ENCODE results near the gene CUX1.

Gene CUX1

DNA sequence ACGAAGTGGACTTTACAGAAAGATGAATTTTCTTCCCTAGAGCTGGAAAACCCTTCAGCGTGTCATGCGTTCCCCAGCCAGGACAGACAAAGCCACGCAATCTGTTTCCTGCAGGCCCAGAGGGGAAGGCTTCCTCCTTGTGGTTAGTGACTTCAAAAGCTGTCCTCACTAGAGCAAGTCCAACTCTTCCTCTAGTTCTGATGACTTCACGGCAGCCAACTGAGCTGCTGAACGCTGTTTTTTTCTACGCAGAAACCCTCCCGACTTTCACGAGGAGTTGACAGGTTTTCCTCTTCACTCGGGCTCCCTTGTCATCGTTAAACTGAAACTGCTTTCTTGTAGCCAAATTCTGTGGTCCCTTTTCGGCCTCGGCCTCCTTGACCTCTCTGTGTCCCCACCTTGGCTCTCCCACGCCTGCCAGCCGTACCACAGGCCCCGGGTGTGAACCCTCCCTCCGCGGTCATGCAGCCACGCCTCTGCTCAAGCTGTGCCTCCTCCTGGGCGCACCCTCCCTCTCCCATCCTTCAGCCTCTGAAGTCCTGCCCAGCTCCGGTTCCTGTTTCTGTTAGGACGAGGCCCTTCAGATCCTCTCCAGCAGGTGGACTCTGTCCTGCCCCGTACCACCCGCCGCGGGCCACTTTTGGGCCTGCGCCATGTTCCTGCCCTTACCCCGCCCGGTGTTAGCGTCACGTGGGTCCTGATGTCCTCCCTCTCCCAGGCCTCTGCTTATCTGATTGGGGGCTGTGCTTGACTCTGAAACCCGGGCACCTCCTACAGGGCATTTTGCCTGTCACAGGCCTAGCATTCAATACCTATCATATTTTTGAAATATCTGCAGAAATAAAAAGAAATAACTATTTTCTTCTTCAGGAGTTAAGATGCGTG, 39.3 kb downstream of the CUX1 start:
- DNase-seq (peak; percentile 72 to 78 (median 77)), ATAC-seq (replicated peaks) (peak; percentile 90)
- peak overlapping the region; percentile 87 to 95 for H3K4me3 Mint-ChIP-seq
- no peaks in the 10 kb centered on the region for H3K9me3 Mint-ChIP-seq
- peaks cover 8% of the 10 kb centered on the region for H3K36me3 Mint-ChIP-seq (ENCODE audit: insufficient read depth)
- peaks cover 17 to 41% of the 10 kb centered on the region in 2 donors for H3K4me1 Mint-ChIP-seq (ENCODE audit: low read depth in 2 of 2)
- H3K27ac Mint-ChIP-seq = peak overlapping the region; percentile 87 to 98
- H3K27me3 Mint-ChIP-seq = no peaks in the 10 kb centered on the region

- no peaks in the 10 kb centered on the region for H3K9me3 Mint-ChIP-seq
- peak overlapping the region; percentile 87 to 98 for H3K27ac Mint-ChIP-seq
- no peak for DNase-seq
- H3K27me3 Mint-ChIP-seq = no peaks in the 10 kb centered on the region
- peaks cover 8% of the 10 kb centered on the region for H3K36me3 Mint-ChIP-seq (ENCODE audit: insufficient read depth)
- H3K4me3 Mint-ChIP-seq = peak overlapping the region; percentile 87 to 95
- ATAC-seq (replicated peaks) = no peak
- peaks cover 17 to 40% of the 10 kb centered on the region in 2 donors for H3K4me1 Mint-ChIP-seq (ENCODE audit: low read depth in 2 of 2)
Measured at GRCh38 chr7:101857358-101857811, 40.0 kb downstream of the CUX1 start.

DNA sequence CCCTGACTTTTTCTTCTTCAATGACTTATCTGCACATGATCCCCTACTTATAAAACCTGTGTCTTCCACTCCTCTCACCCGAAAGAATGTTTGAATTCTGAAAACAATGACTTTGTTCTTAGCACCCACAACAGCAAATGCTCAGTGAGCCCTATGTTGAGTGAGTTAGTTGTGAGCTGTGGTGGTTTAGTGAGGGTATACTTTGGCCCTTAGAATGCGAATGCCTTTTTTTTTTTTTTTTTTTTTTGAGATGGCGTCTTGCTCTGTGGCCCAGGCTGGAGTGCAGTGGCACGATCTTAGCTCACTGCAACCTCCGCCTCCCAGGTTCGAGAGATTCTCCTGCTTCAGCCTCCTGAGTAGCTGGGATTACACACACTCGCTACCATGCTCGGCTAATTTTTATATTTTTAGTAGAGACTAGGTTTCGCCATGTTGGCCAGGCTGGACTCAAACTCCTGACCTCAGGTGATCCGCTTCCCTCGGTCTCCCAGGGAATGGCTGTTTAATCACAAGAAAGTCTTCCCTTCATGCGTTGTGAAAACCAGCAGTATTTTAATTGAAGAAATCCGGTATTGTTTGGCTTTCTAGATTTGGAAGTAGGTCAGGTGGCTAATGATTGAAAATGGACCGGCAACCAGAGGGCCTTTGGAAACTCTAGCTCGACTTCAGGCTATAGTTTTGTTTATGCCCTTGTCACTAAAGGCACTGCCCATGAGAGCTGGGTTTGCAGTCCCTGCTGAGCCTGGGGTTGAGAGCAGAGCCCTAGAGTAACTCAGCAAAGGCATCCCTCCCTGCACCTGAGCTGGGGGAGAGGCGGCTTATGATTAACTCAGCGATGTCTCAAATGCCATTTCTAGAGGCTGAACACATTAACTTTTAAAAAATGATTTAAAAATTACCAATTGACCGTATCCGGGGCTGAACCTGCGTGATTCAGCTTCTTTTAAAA, 41.3 kb downstream of the CUX1 start:
- Mint-ChIP-seq H3K36me3 (ENCODE audit: insufficient read depth) (peaks cover 8% of the 10 kb centered on the region), H3K4me3 (no peak overlapping the region), H3K9me3 (no peaks in the 10 kb centered on the region), H3K27ac (peak overlapping the region in 1 of 2 donors; percentile 65), H3K27me3 (no peaks in the 10 kb centered on the region), H3K4me1 (ENCODE audit: low read depth in 2 of 2) (peaks cover 17 to 44% of the 10 kb centered on the region in 2 donors)
- DNase-seq = no peak
- ATAC-seq (replicated peaks) = no peak

GRCh38 chr7:101859411-101860106, 42.1 kb downstream of the CUX1 start:
- H3K4me3 Mint-ChIP-seq = no peak overlapping the region
- H3K27me3 Mint-ChIP-seq = no peaks in the 10 kb centered on the region
- DNase-seq (no peak), ATAC-seq (replicated peaks) (no peak)
- H3K27ac Mint-ChIP-seq = peak overlapping the region in 1 of 2 donors; percentile 67
- peaks cover 8% of the 10 kb centered on the region for H3K36me3 Mint-ChIP-seq (ENCODE audit: insufficient read depth)
- H3K9me3 Mint-ChIP-seq = no peaks in the 10 kb centered on the region
- H3K4me1 Mint-ChIP-seq (ENCODE audit: low read depth in 2 of 2) = peaks cover 14 to 45% of the 10 kb centered on the region in 2 donors

GRCh38 chr7:101860316-101861217, 43.1 kb downstream of the CUX1 start:
- peak overlapping the region in 1 of 2 donors; percentile 67 for H3K27ac Mint-ChIP-seq
- no peaks in the 10 kb centered on the region for H3K9me3 Mint-ChIP-seq
- H3K4me3 Mint-ChIP-seq = no peak overlapping the region
- H3K4me1 Mint-ChIP-seq (ENCODE audit: low read depth in 2 of 2) = peaks cover 12 to 41% of the 10 kb centered on the region in 2 donors
- H3K36me3 Mint-ChIP-seq (ENCODE audit: insufficient read depth) = peaks cover 8% of the 10 kb centered on the region
- H3K27me3 Mint-ChIP-seq = no peaks in the 10 kb centered on the region
- DNase-seq (no peak), ATAC-seq (replicated peaks) (no peak)

DNA sequence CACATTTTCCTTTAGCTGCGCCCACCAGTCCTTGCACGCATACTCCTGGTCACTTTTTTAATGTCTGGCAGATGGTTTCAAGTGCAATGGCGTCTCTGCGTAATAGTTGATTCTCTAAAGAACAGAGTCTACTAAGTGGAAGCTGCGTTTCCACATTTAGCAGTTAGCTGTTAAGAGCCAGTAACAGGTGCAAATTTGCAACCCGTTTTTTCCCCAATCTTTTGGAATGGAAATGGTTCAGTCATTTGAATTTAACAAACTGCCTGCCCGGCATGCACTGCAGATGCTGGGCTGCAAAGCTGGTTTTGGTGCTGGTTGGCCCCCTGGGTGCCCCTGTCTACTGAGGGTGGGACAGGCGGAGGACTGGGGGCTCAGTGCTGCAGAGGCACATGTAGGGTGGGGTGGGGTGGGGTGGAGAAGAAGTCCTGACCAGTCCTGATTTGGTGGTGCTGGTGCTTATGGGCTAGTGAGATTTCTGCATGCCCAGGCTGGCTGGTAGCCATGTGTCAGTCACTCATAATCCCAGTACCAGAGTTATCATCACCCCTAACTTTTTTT, 43.9 kb downstream of the CUX1 start:
- ATAC-seq (replicated peaks) = no peak
- Mint-ChIP-seq H3K9me3 (no peaks in the 10 kb centered on the region), H3K27me3 (no peaks in the 10 kb centered on the region), H3K27ac (no peak overlapping the region), H3K4me3 (no peak overlapping the region), H3K4me1 (ENCODE audit: low read depth in 2 of 2) (peaks cover 13 to 37% of the 10 kb centered on the region in 2 donors), H3K36me3 (ENCODE audit: insufficient read depth) (peaks cover 9% of the 10 kb centered on the region)
- DNase-seq = no peak

DNA sequence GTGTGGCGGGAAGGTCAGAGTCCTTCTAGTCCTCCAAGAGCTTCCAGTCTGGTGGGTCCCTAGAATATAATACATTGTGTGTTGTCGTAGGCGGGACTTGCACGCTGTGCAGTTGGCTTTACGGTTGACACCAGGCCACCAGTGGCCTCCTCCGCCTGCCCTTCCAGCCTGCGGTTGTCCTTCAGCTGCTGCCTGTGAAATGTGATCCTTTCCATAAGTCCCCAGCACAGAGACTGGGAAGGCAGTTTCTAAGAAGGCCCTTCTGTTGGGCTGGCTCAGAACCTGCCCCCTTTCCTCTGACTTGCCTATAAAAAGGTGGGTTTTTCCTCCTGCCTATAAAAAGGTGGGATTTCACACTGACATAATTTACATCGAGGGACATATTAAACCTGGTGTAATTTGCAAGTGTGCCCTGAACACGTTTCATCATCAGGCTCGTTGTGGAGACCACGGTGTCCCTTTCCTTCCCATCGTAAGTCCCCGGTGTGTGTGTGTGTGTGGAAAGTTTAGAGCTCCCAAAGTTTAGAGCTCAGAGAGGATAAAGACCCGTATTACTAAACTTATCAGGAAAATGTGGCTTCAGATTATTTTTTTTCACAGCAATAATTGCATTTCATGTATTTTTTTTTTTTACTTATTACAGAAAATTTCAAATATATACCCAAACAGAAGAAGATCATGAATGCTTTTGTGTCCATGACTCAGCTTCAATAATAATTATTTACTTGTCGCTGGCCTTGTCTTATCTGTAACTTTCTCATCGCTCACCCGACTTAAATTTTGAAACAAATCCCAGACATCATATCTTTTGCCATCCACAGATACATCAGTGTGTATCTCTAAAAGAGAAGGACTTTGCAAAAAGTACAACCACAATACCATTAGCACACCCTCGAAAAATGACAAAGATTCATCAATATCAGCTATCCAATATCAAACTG, 45.1 kb downstream of the CUX1 start:
- no peak for DNase-seq
- Mint-ChIP-seq H3K27ac (no peak overlapping the region), H3K36me3 (ENCODE audit: insufficient read depth) (peaks cover 7% of the 10 kb centered on the region), H3K4me1 (ENCODE audit: low read depth in 2 of 2) (peaks cover 11 to 33% of the 10 kb centered on the region in 2 donors), H3K9me3 (no peaks in the 10 kb centered on the region), H3K4me3 (no peak overlapping the region), H3K27me3 (no peaks in the 10 kb centered on the region)
- ATAC-seq (replicated peaks) = no peak

DNA sequence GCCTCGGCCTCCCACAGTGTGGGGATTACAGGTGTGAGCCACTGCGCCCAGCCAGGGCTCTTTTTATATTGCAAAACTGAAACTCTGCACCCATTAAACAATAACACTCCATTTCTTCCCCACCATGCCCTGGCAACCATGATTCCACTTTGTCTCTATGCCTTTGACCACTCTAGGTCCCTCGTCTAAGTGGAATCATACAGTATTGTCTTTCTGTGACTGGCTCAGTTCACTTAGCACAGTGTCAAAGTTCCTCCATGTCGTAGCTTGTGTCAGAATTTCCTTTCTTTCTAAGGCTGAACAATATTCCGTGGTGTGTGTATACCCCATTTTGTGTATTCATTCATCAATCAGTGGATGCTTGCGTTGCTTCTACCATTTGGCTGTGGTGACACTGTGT, 46.2 kb downstream of the CUX1 start:
- Mint-ChIP-seq H3K36me3 (ENCODE audit: insufficient read depth) (peaks cover 7% of the 10 kb centered on the region), H3K4me3 (no peak overlapping the region), H3K9me3 (no peaks in the 10 kb centered on the region), H3K27ac (no peak overlapping the region), H3K27me3 (no peaks in the 10 kb centered on the region), H3K4me1 (ENCODE audit: low read depth in 2 of 2) (peaks cover 16 to 37% of the 10 kb centered on the region in 2 donors)
- DNase-seq (no peak), ATAC-seq (replicated peaks) (no peak)

DNA sequence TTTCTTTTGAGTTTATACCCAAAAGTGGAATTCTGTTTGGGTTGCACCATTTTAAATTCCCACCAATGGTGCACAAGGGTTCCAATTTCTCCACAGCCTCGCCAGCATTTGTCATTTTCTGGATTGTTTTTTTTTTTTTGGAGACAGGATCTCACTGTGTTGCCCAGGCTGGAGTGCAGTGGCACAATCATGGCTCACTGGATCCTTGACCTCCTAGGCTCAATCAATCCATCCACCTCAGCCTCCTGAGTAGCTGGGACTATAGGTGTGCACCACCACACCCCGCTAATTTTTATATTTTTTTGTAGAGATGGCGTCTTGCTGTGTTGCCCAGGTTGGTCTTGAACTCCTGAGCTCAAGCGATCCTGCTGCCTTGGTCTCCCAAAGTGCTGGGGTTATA, 46.6 kb downstream of the CUX1 start:
- Mint-ChIP-seq H3K36me3 (ENCODE audit: insufficient read depth) (peaks cover 7% of the 10 kb centered on the region), H3K27ac (no peak overlapping the region), H3K9me3 (no peaks in the 10 kb centered on the region), H3K4me1 (ENCODE audit: low read depth in 2 of 2) (peaks cover 20 to 41% of the 10 kb centered on the region in 2 donors), H3K4me3 (no peak overlapping the region), H3K27me3 (no peaks in the 10 kb centered on the region)
- DNase-seq = no peak
- ATAC-seq (replicated peaks) = no peak

DNA sequence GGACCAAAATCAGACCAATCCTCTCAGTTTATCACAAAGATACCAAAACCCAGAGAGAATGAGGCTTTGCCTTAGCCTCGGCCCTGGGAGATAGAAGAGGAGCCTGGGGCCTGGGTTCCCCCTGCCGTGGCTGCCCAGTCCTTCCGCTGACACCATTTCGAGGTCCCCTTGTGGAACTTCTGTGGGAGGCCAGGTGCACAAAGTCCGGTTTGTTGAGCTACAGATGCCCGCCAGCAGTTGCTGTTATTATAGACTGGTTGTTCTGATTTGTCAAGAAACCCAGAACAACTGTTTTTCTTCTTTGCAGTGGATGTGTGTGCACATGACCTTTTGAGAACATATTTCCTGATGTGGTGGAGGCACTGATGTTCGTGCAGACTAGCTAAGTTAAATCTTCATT, 47.6 kb downstream of the CUX1 start:
- no peak overlapping the region for H3K4me3 Mint-ChIP-seq
- H3K27ac Mint-ChIP-seq = no peak overlapping the region
- peaks cover 26 to 41% of the 10 kb centered on the region in 2 donors for H3K4me1 Mint-ChIP-seq (ENCODE audit: low read depth in 2 of 2)
- DNase-seq (no peak), ATAC-seq (replicated peaks) (no peak)
- peaks cover 3% of the 10 kb centered on the region for H3K36me3 Mint-ChIP-seq (ENCODE audit: insufficient read depth)
- no peaks in the 10 kb centered on the region for H3K9me3 Mint-ChIP-seq
- H3K27me3 Mint-ChIP-seq = no peaks in the 10 kb centered on the region

GRCh38 chr7:101865455-101865854, 48.0 kb downstream of the CUX1 start:
- peaks cover 26 to 41% of the 10 kb centered on the region in 2 donors for H3K4me1 Mint-ChIP-seq (ENCODE audit: low read depth in 2 of 2)
- no peak overlapping the region for H3K4me3 Mint-ChIP-seq
- no peaks in the 10 kb centered on the region for H3K27me3 Mint-ChIP-seq
- ATAC-seq (replicated peaks) = no peak
- H3K27ac Mint-ChIP-seq = no peak overlapping the region
- no peak for DNase-seq
- no peaks in the 10 kb centered on the region for H3K9me3 Mint-ChIP-seq
- peaks cover 3% of the 10 kb centered on the region for H3K36me3 Mint-ChIP-seq (ENCODE audit: insufficient read depth)

Data from effector memory CD8-positive, alpha-beta T cell (primary cell).